Muscle of leg (tissue), 11 donors: ENCODE measurements around the gene CHCHD6. TPM values are rescaled to one million over a fixed set of nuclear protein-coding genes. Genes with fewer than 3 reads are reported as not detected.
A peak's percentile ranks its signal among the peaks of the same experiment; 100 is the strongest.
"Not testable (repeated sequence)": the region's sequence is repeated elsewhere in the genome, so short reads cannot be mapped to it uniquely, and the experiment has no call there.

Experiments used
- DNase-seq: peaks from one replicate; pipeline ENCODE4 v3.0.0; 2013
- H3K27ac ChIP-seq: one replicate; pipeline ENCODE4 v1.5.1; 2013; ENCODE audit warnings: mild to moderate bottlenecking, low read length, control low read depth
- H3K27me3 ChIP-seq: one replicate; pipeline ENCODE4 v1.6.1; 2013; ENCODE audit warnings: low read length; ENCODE audit not compliant: control insufficient read depth, insufficient read depth
- H3K36me3 ChIP-seq: one replicate; pipeline ENCODE4 v1.6.1; 2013; ENCODE audit warnings: low read length; ENCODE audit not compliant: control insufficient read depth, insufficient read depth
- H3K4me1 ChIP-seq: one replicate; pipeline ENCODE4 v1.6.1; 2013; ENCODE audit warnings: low read length; ENCODE audit not compliant: control insufficient read depth, insufficient read depth
- H3K4me3 ChIP-seq: one replicate; pipeline ENCODE4 v1.5.1; 2013; ENCODE audit warnings: low read length, control low read depth
- H3K9me3 ChIP-seq: replicated peaks from 2 replicates; pipeline ENCODE4 v1.6.1; 2013; ENCODE audit warnings: low read depth, low read length; ENCODE audit not compliant: control insufficient read depth
- WGBS: methylation state at CpG from one replicate; pipeline ENCODE4 v1.1.5; 2013; ENCODE audit warnings: missing lambda C conversion rate; ENCODE audit not compliant: insufficient coverage; 5-methylcytosine and 5-hydroxymethylcytosine counted together
- polyA plus RNA-seq, 8 donors: library from polyadenylated mRNA; unstranded; fragments of 120-200 nt; gene quantifications; one replicate each; pipeline versions ENCODE4 v1.2.1 to v1.2.3, GENCODE V29; 2013; ENCODE audit warnings: inconsistent platforms in 1 of 8, low replicate concordance in 1 of 8; ENCODE audit not compliant: insufficient read length in 8 of 8, insufficient read depth in 1 of 8
- total RNA-seq: library from RNA; stranded (reverse); fragments of 120-200 nt; gene quantifications from one replicate; pipeline ENCODE4 v1.2.4, GENCODE V29; 2013

The CHCHD6 gene
- total and polyA plus RNA-seq, 9 donors = 7.3 to 11.8 (median 8.7) TPM

GRCh38 chr3:126782536-126782935 is 78.5 kb downstream of the CHCHD6 start:
- H3K36me3 ChIP-seq = no peaks in the 10 kb centered on the region
- H3K4me1 ChIP-seq = peaks cover 20% of the 10 kb centered on the region
- no peaks in the 10 kb centered on the region for H3K9me3 ChIP-seq
- no CpG with 5 or more reads among the region's 3 CpGs for WGBS
- H3K27me3 ChIP-seq = no peaks in the 10 kb centered on the region
- H3K27ac ChIP-seq = peak overlapping the region; percentile 75
- no peak overlapping the region for H3K4me3 ChIP-seq
- DNase-seq = peak; percentile 29

- H3K4me1 ChIP-seq = peaks cover 20% of the 10 kb centered on the region
- no peaks in the 10 kb centered on the region for H3K36me3 ChIP-seq
- no peak overlapping the region for H3K4me3 ChIP-seq
- H3K9me3 ChIP-seq = no peaks in the 10 kb centered on the region
- DNase-seq = no peak
- no peaks in the 10 kb centered on the region for H3K27me3 ChIP-seq
- 68% methylated on average over 2 of the region's 2 CpGs for WGBS
- H3K27ac ChIP-seq = no peak overlapping the region
These were observed 80.2 kb downstream of the CHCHD6 start for GRCh38 chr3:126784254-126784653.

GRCh38 chr3:126791320-126791719 is 87.3 kb downstream of the CHCHD6 start:
- not testable (repeated sequence) for DNase-seq, H3K9me3 ChIP-seq, H3K4me1 ChIP-seq, H3K27me3 ChIP-seq, H3K27ac ChIP-seq, H3K4me3 ChIP-seq, H3K36me3 ChIP-seq
- 50% methylated on average over 1 of the region's 7 CpGs for WGBS

- Histone ChIP-seq H3K27me3 (no peaks in the 10 kb centered on the region), H3K27ac (no peak overlapping the region), H3K36me3 (no peaks in the 10 kb centered on the region), H3K4me1 (no peaks in the 10 kb centered on the region), H3K4me3 (no peak overlapping the region), H3K9me3 (peaks cover 10% of the 10 kb centered on the region)
- DNase-seq = no peak
- no CpG with 5 or more reads among the region's 1 CpG for WGBS
These were observed 89.0 kb downstream of the CHCHD6 start for GRCh38 chr3:126792998-126793397.

- 83% methylated on average over 1 of the region's 7 CpGs for WGBS
- no peaks in the 10 kb centered on the region for H3K27me3 ChIP-seq
- H3K27ac ChIP-seq = no peak overlapping the region
- DNase-seq = no peak
- no peak overlapping the region for H3K4me3 ChIP-seq
- H3K9me3 ChIP-seq = peaks cover 7% of the 10 kb centered on the region
- H3K4me1 ChIP-seq = no peaks in the 10 kb centered on the region
- no peaks in the 10 kb centered on the region for H3K36me3 ChIP-seq
These were observed 93.5 kb downstream of the CHCHD6 start for GRCh38 chr3:126797563-126797962.

- Histone ChIP-seq H3K36me3 (no peaks in the 10 kb centered on the region), H3K9me3 (peaks cover 4% of the 10 kb centered on the region), H3K4me3 (no peak overlapping the region), H3K27me3 (no peaks in the 10 kb centered on the region), H3K4me1 (no peaks in the 10 kb centered on the region), H3K27ac (no peak overlapping the region)
- 85% methylated on average over 9 of the region's 9 CpGs for WGBS
- no peak for DNase-seq
These were observed 94.5 kb downstream of the CHCHD6 start for GRCh38 chr3:126798521-126798920.

- Histone ChIP-seq H3K9me3 (peaks cover 4% of the 10 kb centered on the region), H3K27ac (no peak overlapping the region), H3K36me3 (no peaks in the 10 kb centered on the region), H3K4me3 (no peak overlapping the region), H3K4me1 (no peaks in the 10 kb centered on the region), H3K27me3 (no peaks in the 10 kb centered on the region)
- WGBS = 100% methylated on average over 2 of the region's 2 CpGs
- no peak for DNase-seq
These were observed 95.1 kb downstream of the CHCHD6 start for GRCh38 chr3:126799099-126799498.

GRCh38 chr3:126801312-126801711 is 97.3 kb downstream of the CHCHD6 start:
- H3K27me3 ChIP-seq, H3K9me3 ChIP-seq, DNase-seq, H3K4me1 ChIP-seq, H3K36me3 ChIP-seq, H3K4me3 ChIP-seq, H3K27ac ChIP-seq: not testable (repeated sequence)
- WGBS = 95% methylated on average over 8 of the region's 11 CpGs

GRCh38 chr3:126807795-126808194 is 103.8 kb downstream of the CHCHD6 start:
- H3K27me3 ChIP-seq = no peaks in the 10 kb centered on the region
- no peaks in the 10 kb centered on the region for H3K36me3 ChIP-seq
- peaks cover 4% of the 10 kb centered on the region for H3K4me1 ChIP-seq
- H3K27ac ChIP-seq = no peak overlapping the region
- no peaks in the 10 kb centered on the region for H3K9me3 ChIP-seq
- WGBS = no CpG with 5 or more reads among the region's 4 CpGs
- DNase-seq = no peak
- H3K4me3 ChIP-seq = no peak overlapping the region

GRCh38 chr3:126811530-126811929 is 107.5 kb downstream of the CHCHD6 start:
- DNase-seq = no peak

GRCh38 chr3:126816298-126816697 is 112.3 kb downstream of the CHCHD6 start:
- no peaks in the 10 kb centered on the region for H3K36me3 ChIP-seq
- H3K27ac ChIP-seq = no peak overlapping the region
- no peaks in the 10 kb centered on the region for H3K27me3 ChIP-seq
- 30% methylated on average over 3 of the region's 6 CpGs for WGBS
- H3K4me1 ChIP-seq = peaks cover 26% of the 10 kb centered on the region
- no peaks in the 10 kb centered on the region for H3K9me3 ChIP-seq
- DNase-seq = peak; percentile 33
- H3K4me3 ChIP-seq = no peak overlapping the region

More at GRCh38 chr3:126811530-126811929, 107.5 kb downstream of the CHCHD6 start:
- Histone ChIP-seq H3K4me3 (no peak overlapping the region), H3K27ac (no peak overlapping the region), H3K9me3 (no peaks in the 10 kb centered on the region), H3K4me1 (peaks cover 11% of the 10 kb centered on the region), H3K36me3 (no peaks in the 10 kb centered on the region), H3K27me3 (no peaks in the 10 kb centered on the region)
- WGBS = no CpG with 5 or more reads among the region's 1 CpG
